Pons (tissue), 1 donor: ENCODE measurements around the gene EGR4.
"Not testable (repeated sequence)": the region's sequence is repeated elsewhere in the genome, so short reads cannot be mapped to it uniquely, and the experiment has no call there.

Experiments used
- DNase-seq: peaks from one replicate; pipeline ENCODE4 v3.0.0-alpha.2; 2016; ENCODE audit warnings: low spot score

The EGR4 gene

DNA sequence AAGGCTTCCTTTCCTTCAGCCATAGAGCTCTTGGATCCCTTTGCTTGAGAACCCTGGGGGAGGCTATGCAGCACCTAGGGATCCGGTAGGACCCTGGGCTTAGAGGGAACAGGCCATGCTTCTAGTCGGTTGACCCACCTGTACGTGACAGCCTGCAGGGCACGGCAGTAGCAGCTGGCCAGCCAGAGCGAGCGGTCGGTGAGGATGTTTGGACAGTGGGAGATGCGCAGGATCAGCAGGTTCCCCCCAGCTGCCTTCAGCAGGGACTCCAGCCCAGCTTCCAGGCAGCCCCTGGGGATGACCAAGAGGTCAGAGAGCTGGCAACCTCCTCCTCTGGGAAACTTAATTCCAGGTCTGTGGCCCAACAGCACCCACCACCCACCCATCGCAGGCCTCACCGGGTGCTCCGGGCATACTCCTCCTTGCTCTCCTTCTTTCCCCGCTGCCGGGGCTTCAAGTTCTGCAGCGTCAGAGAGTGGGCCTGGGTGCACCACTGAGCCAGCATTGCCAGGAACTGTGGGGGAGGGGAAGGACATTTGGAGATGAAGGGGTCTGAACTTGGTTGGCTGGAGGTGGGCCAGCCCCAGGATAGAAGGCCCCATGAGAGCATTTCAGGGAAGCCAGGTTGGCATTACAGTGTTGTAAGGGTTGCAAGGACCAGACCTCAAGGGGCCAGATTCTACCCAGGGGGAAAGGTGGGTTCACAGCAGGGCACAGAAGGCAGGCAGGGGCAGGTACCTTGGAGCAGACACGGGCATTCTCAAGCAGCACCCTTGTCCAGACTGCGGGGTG lies 29.6 kb downstream of the EGR4 start:
- DNase-seq, result no peak

- DNase-seq, result not testable (repeated sequence)
These were observed 30.5 kb downstream of the EGR4 start for GRCh38 chr2:73262691-73263429.

DNA sequence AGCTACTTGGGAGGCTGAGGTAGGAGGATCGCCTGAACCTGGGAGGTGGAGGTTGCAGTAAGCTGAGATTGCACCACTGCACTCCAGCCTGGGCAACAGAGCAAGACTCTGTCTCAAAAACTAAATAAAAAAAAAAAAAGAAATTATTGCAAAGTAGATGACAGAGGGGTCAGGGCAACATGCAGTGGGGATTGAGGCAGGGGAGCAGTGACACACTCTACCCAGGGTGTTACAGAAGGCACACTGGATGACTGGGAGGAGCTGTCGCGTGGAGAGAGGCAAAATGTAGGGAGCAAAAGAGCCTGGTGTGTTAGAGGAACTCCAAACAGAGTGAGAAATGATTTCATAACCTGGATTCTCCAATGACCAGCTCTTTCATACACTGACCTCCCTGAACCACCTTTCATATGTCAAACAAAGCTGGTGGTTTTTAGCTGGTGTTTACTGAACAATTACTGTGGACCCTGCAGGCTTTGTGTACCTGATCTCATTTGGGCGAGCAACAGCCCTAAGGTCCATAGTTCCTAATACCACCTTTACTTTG lies 31.2 kb downstream of the EGR4 start:
- DNase-seq, result no peak

- DNase-seq, result peak; percentile 22
These were observed 32.9 kb downstream of the EGR4 start for GRCh38 chr2:73260338-73260984.

GRCh38 chr2:73259704-73260337 lies 33.5 kb downstream of the EGR4 start:
- DNase-seq, result no peak

DNA sequence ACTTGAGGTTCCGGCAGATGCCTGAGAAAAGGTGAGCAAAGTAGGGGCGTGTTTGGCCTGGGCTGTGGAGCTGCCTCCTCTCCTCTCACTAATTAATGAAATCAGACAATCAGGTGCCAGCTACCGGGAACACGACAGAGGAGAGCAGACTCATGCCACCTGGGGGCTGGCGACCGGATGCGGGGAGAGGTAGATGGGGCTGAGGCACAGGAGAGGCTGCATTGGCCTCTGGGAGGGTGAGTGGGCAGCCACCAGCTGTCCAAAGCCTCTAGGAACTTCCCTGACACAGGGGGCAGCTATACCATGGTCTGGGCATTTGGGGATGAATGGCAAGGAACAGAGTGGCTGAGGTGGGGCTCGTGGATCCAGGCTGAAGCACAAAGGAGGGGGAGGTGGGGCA lies 34.1 kb downstream of the EGR4 start:
- no peak for DNase-seq

DNA sequence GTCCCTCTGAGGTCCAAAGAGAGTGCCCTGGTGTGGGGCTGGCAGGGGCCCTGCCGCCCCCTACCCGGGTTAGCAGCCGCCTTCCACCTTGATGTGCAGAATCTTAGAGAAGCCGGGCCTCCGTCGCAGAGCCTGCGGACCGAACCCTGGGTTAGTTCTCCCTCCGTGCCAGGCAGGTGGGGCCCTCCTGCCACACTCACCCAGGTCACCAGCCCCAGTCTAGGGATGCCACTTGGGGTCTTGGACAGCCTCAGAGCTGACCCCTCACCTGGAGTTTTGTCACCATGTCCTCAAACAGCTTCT lies 34.5 kb downstream of the EGR4 start:
- no peak for DNase-seq

DNA sequence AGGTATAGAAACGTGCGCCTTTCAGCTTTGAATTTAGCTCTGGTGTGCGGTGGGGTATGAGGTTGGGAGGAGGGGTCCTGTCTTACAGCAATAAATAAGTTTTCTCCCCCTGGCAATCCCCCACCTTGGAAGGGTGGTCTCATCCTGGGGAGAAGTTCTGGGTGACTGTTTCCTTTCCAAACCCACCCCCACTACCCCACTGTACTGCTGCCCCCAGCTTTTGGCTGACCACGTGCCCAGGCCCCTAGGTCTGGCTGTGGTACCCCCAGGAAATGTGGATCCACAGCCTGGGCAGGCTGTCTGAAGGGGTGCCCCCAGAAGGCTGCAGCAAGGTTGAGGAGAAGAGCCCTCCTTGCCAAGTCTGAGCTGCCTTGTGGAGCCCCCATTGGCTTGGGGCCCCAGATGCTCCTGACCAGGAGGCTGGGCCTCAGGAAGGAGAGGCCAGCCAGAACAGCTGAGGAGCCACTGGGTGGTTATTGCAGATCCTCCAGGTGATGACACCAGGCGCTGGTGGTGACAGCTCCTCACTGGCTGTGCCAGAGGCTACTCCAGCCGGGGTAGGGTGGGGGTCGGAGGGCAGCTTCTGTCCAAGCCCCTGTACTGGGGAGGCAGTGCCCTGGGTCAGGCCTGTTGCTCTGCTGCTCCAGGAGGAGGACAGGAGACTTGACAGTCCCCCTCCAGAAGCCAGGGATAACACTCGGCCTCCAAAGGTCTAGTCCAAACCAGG lies 35.0 kb downstream of the EGR4 start:
- DNase-seq, result no peak

- DNase-seq, result no peak
These were observed 35.8 kb downstream of the EGR4 start for GRCh38 chr2:73257425-73258125.

- DNase-seq, result no peak
These were observed 36.3 kb downstream of the EGR4 start for GRCh38 chr2:73257021-73257420.

- DNase-seq, result no peak
These were observed 36.8 kb downstream of the EGR4 start for GRCh38 chr2:73256618-73256922.

DNA sequence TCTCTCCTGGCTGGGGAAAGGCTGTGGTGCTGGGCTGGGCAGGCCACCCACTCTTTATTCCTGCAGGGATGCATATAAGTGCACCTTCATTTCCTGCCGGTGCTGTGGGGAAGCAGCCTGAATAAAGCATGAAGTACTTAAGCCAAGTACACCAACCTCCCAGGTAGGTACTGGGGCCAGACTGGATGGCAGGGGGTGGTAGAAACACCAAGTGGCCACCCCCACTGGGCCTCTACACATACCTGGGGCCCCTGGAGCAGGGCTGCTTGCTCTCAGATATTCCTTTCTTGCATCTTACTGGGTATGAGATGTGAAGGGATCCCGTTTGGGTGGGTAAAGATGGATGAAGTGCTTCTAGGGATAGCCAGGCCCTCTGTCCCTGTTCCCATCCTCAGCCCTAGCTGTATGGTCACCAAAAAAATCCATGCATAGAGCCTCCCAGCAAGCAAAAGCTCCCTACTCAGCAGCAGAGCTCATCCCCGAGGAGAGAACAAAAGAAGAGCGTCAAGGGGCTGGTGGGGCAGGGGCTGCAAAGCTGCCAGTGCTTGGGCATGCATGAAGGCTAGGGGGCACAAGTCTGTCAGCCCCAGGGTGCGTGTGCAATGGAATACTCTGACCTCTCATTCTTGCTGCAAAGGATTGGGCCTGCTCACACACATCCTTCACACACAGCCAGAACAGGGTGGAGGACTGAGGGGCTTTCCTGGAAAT lies 37.3 kb downstream of the EGR4 start:
- no peak for DNase-seq

GRCh38 chr2:73255007-73255644 lies 38.2 kb downstream of the EGR4 start:
- no peak for DNase-seq

GRCh38 chr2:73254343-73255006 lies 38.9 kb downstream of the EGR4 start:
- no peak for DNase-seq

GRCh38 chr2:73253901-73254300 lies 39.4 kb downstream of the EGR4 start:
- DNase-seq, result no peak

- no peak for DNase-seq
These were observed 39.9 kb downstream of the EGR4 start for GRCh38 chr2:73253400-73253799.

- no peak for DNase-seq
These were observed 40.9 kb downstream of the EGR4 start for GRCh38 chr2:73252238-73253027.
